ENCODE data around the gene CYP4V2. TPM values are rescaled to one million over a fixed set of nuclear protein-coding genes. Genes with fewer than 3 reads are reported as not detected.

The CYP4V2 gene
- total RNA-seq, 4 donors from 2014 or later, result 9.7 to 22.5 (median 19.7) TPM

GRCh38 chr4:186227744-186228513, 36.6 kb downstream of the CYP4V2 start:
- no peak overlapping the region for H3K4me3 ChIP-seq
- no peaks in the 10 kb centered on the region for H3K36me3 ChIP-seq
- DNase-seq, result no peak
- intact Hi-C loops (cut with DNase I; ENCODE audit: low total_unique reads), result no loop called here
- TF ChIP-seq POLR2A (IDR thresholded peaks at IDR 0.05) (no peak), CTCF (IDR thresholded peaks at IDR 0.05) (no peak)
- H3K27me3 ChIP-seq, result no peaks in the 10 kb centered on the region
- H3K27ac ChIP-seq, result no peak overlapping the region
- no peaks in the 10 kb centered on the region for H3K4me1 ChIP-seq
- no peaks in the 10 kb centered on the region for H3K9me3 ChIP-seq

- no peaks in the 10 kb centered on the region for H3K9me3 ChIP-seq
- no peak for DNase-seq
- H3K36me3 ChIP-seq, result no peaks in the 10 kb centered on the region
- H3K27me3 ChIP-seq, result no peaks in the 10 kb centered on the region
- H3K27ac ChIP-seq, result no peak overlapping the region
- H3K4me1 ChIP-seq, result no peaks in the 10 kb centered on the region
- TF ChIP-seq POLR2A (IDR thresholded peaks at IDR 0.05) (no peak), CTCF (IDR thresholded peaks at IDR 0.05) (no peak)
- no peak overlapping the region for H3K4me3 ChIP-seq
- intact Hi-C loops (cut with DNase I; ENCODE audit: low total_unique reads), result no loop called here
Observed at GRCh38 chr4:186228514-186228894, 37.1 kb downstream of the CYP4V2 start.

- H3K4me1 ChIP-seq, result peaks cover 0 to 5% of the 10 kb centered on the region in 2 donors
- H3K4me3 ChIP-seq, result no peak overlapping the region
- DNase-seq, result no peak
- no peaks in the 10 kb centered on the region for H3K27me3 ChIP-seq
- TF ChIP-seq CTCF (IDR thresholded peaks at IDR 0.05) (no peak), POLR2A (IDR thresholded peaks at IDR 0.05) (no peak)
- no peak overlapping the region for H3K27ac ChIP-seq
- no peaks in the 10 kb centered on the region for H3K36me3 ChIP-seq
- H3K9me3 ChIP-seq, result no peaks in the 10 kb centered on the region
- intact Hi-C loops (cut with DNase I; ENCODE audit: low total_unique reads), result no loop called here
Observed at GRCh38 chr4:186234367-186234766, 43.0 kb downstream of the CYP4V2 start.

- Histone ChIP-seq H3K4me3 (no peak overlapping the region), H3K9me3 (no peaks in the 10 kb centered on the region), H3K4me1 (peaks cover 0 to 5% of the 10 kb centered on the region in 2 donors), H3K27ac (no peak overlapping the region), H3K36me3 (no peaks in the 10 kb centered on the region), H3K27me3 (no peaks in the 10 kb centered on the region)
- TF ChIP-seq POLR2A (IDR thresholded peaks at IDR 0.05) (no peak), CTCF (IDR thresholded peaks at IDR 0.05) (no peak)
- no peak for DNase-seq
- intact Hi-C loops (cut with DNase I; ENCODE audit: low total_unique reads), result no loop called here
Observed at GRCh38 chr4:186236126-186236525, 44.8 kb downstream of the CYP4V2 start.

- no peaks in the 10 kb centered on the region for H3K9me3 ChIP-seq
- no peaks in the 10 kb centered on the region for H3K27me3 ChIP-seq
- no peaks in the 10 kb centered on the region for H3K36me3 ChIP-seq
- intact Hi-C loops (cut with DNase I; ENCODE audit: low total_unique reads), result no loop called here
- TF ChIP-seq CTCF (IDR thresholded peaks at IDR 0.05) (no peak), POLR2A (IDR thresholded peaks at IDR 0.05) (no peak)
- H3K4me1 ChIP-seq, result no peaks in the 10 kb centered on the region
- H3K27ac ChIP-seq, result no peak overlapping the region
- H3K4me3 ChIP-seq, result no peak overlapping the region
- DNase-seq, result no peak
Observed at GRCh38 chr4:186240452-186240847, 49.1 kb downstream of the CYP4V2 start.
